NCI-H748 treated with DMSO at 0.1 percent for 48 hours (cell line): ENCODE results near the gene NELFE.
A peak's percentile ranks its signal among the peaks of the same experiment; 100 is the strongest.
"Not testable (repeated sequence)": the region's sequence is repeated elsewhere in the genome, so short reads cannot be mapped to it uniquely, and the experiment has no call there.

Experiments
- DNase-seq: peaks from one replicate; lab custom pipeline; 2025; lab: John Stamatoyannopoulos, UW

Gene NELFE

GRCh38 chr6:31958741-31959739 is at the start of gene NELFE, which contains the start of gene SKIC2:
NELFE (minus strand) TSS chr6:31958971; CDS start chr6:31958446, 525 bp downstream.
SKIC2 (plus strand) TSS chr6:31959175; CDS start chr6:31959193, 18 bp downstream.
- peak; percentile 97 for DNase-seq

GRCh38 chr6:32008037-32008436 is 49.3 kb upstream of the NELFE start:
- DNase-seq = not testable (repeated sequence)

- not testable (repeated sequence) for DNase-seq
Measured at GRCh38 chr6:32007086-32007485, 48.3 kb upstream of the NELFE start.

GRCh38 chr6:32005991-32006529 is 47.3 kb upstream of the NELFE start:
- DNase-seq = not testable (repeated sequence)

- DNase-seq = not testable (repeated sequence)
Measured at GRCh38 chr6:32005538-32005880, 46.7 kb upstream of the NELFE start.

- DNase-seq = peak; percentile 10
Measured at GRCh38 chr6:32004864-32005537, 46.2 kb upstream of the NELFE start.

- DNase-seq = not testable (repeated sequence)
Measured at GRCh38 chr6:32004393-32004792, 45.6 kb upstream of the NELFE start.

GRCh38 chr6:32003301-32003700 is 44.5 kb upstream of the NELFE start:
- DNase-seq = not testable (repeated sequence)

GRCh38 chr6:32002546-32003268 is 43.9 kb upstream of the NELFE start:
- DNase-seq = not testable (repeated sequence)

- DNase-seq = not testable (repeated sequence)
Measured at GRCh38 chr6:31996385-31996784, 37.6 kb upstream of the NELFE start.

- not testable (repeated sequence) for DNase-seq
Measured at GRCh38 chr6:31994421-31994820, 35.6 kb upstream of the NELFE start.

- DNase-seq = not testable (repeated sequence)
Measured at GRCh38 chr6:31989363-31989762, 30.6 kb upstream of the NELFE start.

- DNase-seq = not testable (repeated sequence)
Measured at GRCh38 chr6:31981744-31982143, 23.0 kb upstream of the NELFE start, which contains the start of gene C4A. C4A (plus strand) TSS chr6:31982057; CDS start chr6:31982108, 51 bp downstream.

GRCh38 chr6:31980998-31981397 is 22.2 kb upstream of the NELFE start:
- not testable (repeated sequence) for DNase-seq

GRCh38 chr6:31980195-31980876 is 21.6 kb upstream of the NELFE start:
- DNase-seq = not testable (repeated sequence)

GRCh38 chr6:31979238-31979898 is 20.6 kb upstream of the NELFE start:
- DNase-seq = no peak

- no peak for DNase-seq
Measured at GRCh38 chr6:31978831-31979230, 20.1 kb upstream of the NELFE start.

GRCh38 chr6:31977816-31978431 is 19.2 kb upstream of the NELFE start:
- DNase-seq = no peak

- DNase-seq = not testable (repeated sequence)
Measured at GRCh38 chr6:31976065-31976464, 17.3 kb upstream of the NELFE start.
